K562 (cell line): ENCODE measurements around the gene MTCH2.

ENCODE experiments used
- CC2D1A ChIP-seq: fragments of 450-650 bp; IDR thresholded peaks from 2 replicates; pipeline ENCODE4 v1.6.1; 2017; ENCODE audit warnings: mild to moderate bottlenecking
- E2F5 ChIP-seq: sonication (generic); formaldehyde crosslinking; IDR thresholded peaks from 2 replicates; pipeline ENCODE4 v1.8.0; 2022; ENCODE audit warnings: mild to moderate bottlenecking, missing genetic modification reagents
- FOSL1 ChIP-seq: fragments of 200-800 bp; sonication (Bioruptor generic); conservative IDR thresholded peaks from 2 replicates; pipeline ENCODE4 v1.6.1; 2016; ENCODE audit warnings: missing genetic modification characterization, missing compliant biosample characterization
- FOXO4 ChIP-seq: fragments of 450-650 bp; formaldehyde crosslinking; IDR thresholded peaks from 2 replicates; pipeline ENCODE4 v1.4.0; 2020; ENCODE audit warnings: mild to moderate bottlenecking, moderate library complexity
- MNT ChIP-seq, 2 experiments: fragments of 450-650 bp; conservative IDR thresholded peaks; 2 replicates each; pipeline ENCODE4 v1.6.1; 2017; ENCODE audit warnings: mild to moderate bottlenecking in 2 of 2, moderate library complexity in 2 of 2
- PHF21A ChIP-seq: fragments of 450-650 bp; IDR thresholded peaks from 2 replicates; pipeline ENCODE4 v1.6.1; 2017; ENCODE audit warnings: low read depth, borderline replicate concordance
- RFX5 ChIP-seq: IDR thresholded peaks from 2 replicates; pipeline ENCODE4 v1.6.1; 2011; ENCODE audit warnings: low read depth, mild to moderate bottlenecking, improper control_type of control experiment, low read length
- ZBTB1 ChIP-seq: sonication (generic); formaldehyde crosslinking; IDR thresholded peaks from 2 replicates; pipeline ENCODE4 v1.8.1; 2023; ENCODE audit warnings: missing genetic modification reagents, low read depth, mild to moderate bottlenecking, borderline replicate concordance

GRCh38 chr11:47595967-47596366, 46.4 kb downstream of the MTCH2 start:
- TF ChIP-seq RFX5 = no peak
- no peak for TF ChIP-seq MNT (conservative IDR thresholded peaks at IDR 0.05)
- no peak for TF ChIP-seq E2F5 (CRISPR knock-in tag)
- TF ChIP-seq FOXO4 (CRISPR knock-in tag) = no peak
- no peak for TF ChIP-seq PHF21A
- TF ChIP-seq ZBTB1 (CRISPR knock-in tag) = no peak
- no peak for TF ChIP-seq FOSL1 (tag)
- TF ChIP-seq CC2D1A = no peak
